Ramos (cell line): ENCODE results near the gene FBLN1.
"Not testable (repeated sequence)": the region's sequence is repeated elsewhere in the genome, so short reads cannot be mapped to it uniquely, and the experiment has no call there.

Experiments used
- in situ Hi-C: fragments of 300-500 bp; cut with MboI; formaldehyde crosslinking; loops from one replicate; pipeline ENCODE4 v1.14.3; 2022; ENCODE audit warnings: low sequenced_read_pairs; ENCODE audit not compliant: unreplicated experiment

FBLN1 gene

GRCh38 chr22:45476814-45477213, 25.9 kb upstream of the FBLN1 start:
- in situ Hi-C loops: no loop called here

GRCh38 chr22:45477366-45478107, 25.1 kb upstream of the FBLN1 start:
- in situ Hi-C loops: no loop called here

GRCh38 chr22:45478108-45478771, 24.4 kb upstream of the FBLN1 start:
- in situ Hi-C loops: no loop called here

- in situ Hi-C loops: no loop called here
Observed at GRCh38 chr22:45480717-45481116, 22.0 kb upstream of the FBLN1 start.

GRCh38 chr22:45481661-45482060, 21.0 kb upstream of the FBLN1 start:
- in situ Hi-C loops: no loop called here

GRCh38 chr22:45482169-45482568, 20.5 kb upstream of the FBLN1 start:
- in situ Hi-C loops: no loop called here

GRCh38 chr22:45483319-45483718, 19.4 kb upstream of the FBLN1 start:
- in situ Hi-C loops: no loop called here

- in situ Hi-C loops: no loop called here
Observed at GRCh38 chr22:45483918-45484499, 18.7 kb upstream of the FBLN1 start.

GRCh38 chr22:45484742-45485141, 17.9 kb upstream of the FBLN1 start:
- in situ Hi-C loops: no loop called here

GRCh38 chr22:45485261-45485660, 17.4 kb upstream of the FBLN1 start:
- in situ Hi-C loops: no loop called here

- in situ Hi-C loops: no loop called here
Observed at GRCh38 chr22:45488764-45489370, 13.8 kb upstream of the FBLN1 start.

- in situ Hi-C loops: no loop called here
Observed at GRCh38 chr22:45490836-45491235, 11.8 kb upstream of the FBLN1 start.

GRCh38 chr22:45491841-45492240, 10.8 kb upstream of the FBLN1 start:
- in situ Hi-C loops: no loop called here

- in situ Hi-C loops: no loop called here
Observed at GRCh38 chr22:45493286-45493771, 9.4 kb upstream of the FBLN1 start.

- in situ Hi-C loops: not testable (repeated sequence)
Observed at GRCh38 chr22:45494306-45494705, 8.4 kb upstream of the FBLN1 start.

- in situ Hi-C loops: not testable (repeated sequence)
Observed at GRCh38 chr22:45495616-45496015, 7.1 kb upstream of the FBLN1 start.

GRCh38 chr22:45496451-45496941, 6.2 kb upstream of the FBLN1 start:
- in situ Hi-C loops: no loop called here

- in situ Hi-C loops: no loop called here
Observed at GRCh38 chr22:45497351-45498145, 5.1 kb upstream of the FBLN1 start.

GRCh38 chr22:45499746-45500145, 2.9 kb upstream of the FBLN1 start:
- in situ Hi-C loops: no loop called here
